Ovary (tissue), 9 donors: Measurements from ENCODE around the gene PARP16. TPM values are rescaled to one million over a fixed set of nuclear protein-coding genes. Genes with fewer than 3 reads are reported as not detected.
"Not testable (repeated sequence)": the region's sequence is repeated elsewhere in the genome, so short reads cannot be mapped to it uniquely, and the experiment has no call there.

Experiments
- DNase-seq, 5 donors: peaks; one replicate each; pipeline ENCODE4 v3.0.0-alpha.2; 2019 to 2020
- H3K27ac ChIP-seq, 2 donors: fragments of 200-600 bp; one replicate each; pipeline versions ENCODE4 v1.5.1 to v1.8.0; 2019 to 2022
- H3K27me3 ChIP-seq: fragments of 200-600 bp; one replicate; pipeline ENCODE4 v1.8.0; 2022
- H3K36me3 ChIP-seq: fragments of 200-600 bp; sonication (generic); one replicate; pipeline ENCODE4 v1.5.1; 2019
- H3K4me1 ChIP-seq: one replicate; pipeline ENCODE4 v1.8.1; 2013; ENCODE audit warnings: mild to moderate bottlenecking, moderate library complexity; ENCODE audit not compliant: insufficient read depth
- H3K4me3 ChIP-seq: fragments of 200-600 bp; sonication (generic); one replicate; pipeline ENCODE4 v1.5.1; 2017
- H3K9me3 ChIP-seq, 2 donors: fragments of 200-600 bp in 1 of 2; sonication (generic) in 1 of 2; one replicate each; pipeline versions ENCODE4 v1.5.1 to v1.8.1; 2013 to 2019; ENCODE audit warnings: mild to moderate bottlenecking in 1 of 2, moderate library complexity in 1 of 2
- EP300 ChIP-seq: sonication (generic); formaldehyde crosslinking; IDR thresholded peaks from one replicate; pipeline ENCODE4 v1.6.1; 2017; ENCODE audit warnings: antibody characterized with exemption
- POLR2A ChIP-seq: fragments of 450-650 bp; IDR thresholded peaks from one replicate; pipeline ENCODE4 v1.6.1; 2017; ENCODE audit warnings: antibody characterized with exemption, mild to moderate bottlenecking, moderate library complexity
- WGBS, 3 donors: extraction: QIAGEN DNeasy Blood & Tissue Kit in 1 of 3; methylation state at CpG; one replicate each; pipeline versions ENCODE4 v1.1.5 to v1.1.7; 2013 to 2017; 5-methylcytosine and 5-hydroxymethylcytosine counted together
- intact Hi-C, 4 donors: fragments of 100-400 bp; cut with DNase I; formaldehyde crosslinking; loops; one replicate each; pipeline versions ENCODE4 v1.11.0 to v1.15.1; 2022 to 2023
- polyA plus RNA-seq, 2 donors: library from polyadenylated mRNA; stranded (reverse); fragments of 200-250 nt in 1 of 2; fragments of 350-450 nt in 1 of 2; fragmentation: Illumina TruSeq in 1 of 2; extraction: RNeasy Lipid Tissue Mini Kit (QIAGEN cat#74804) in 1 of 2; gene quantifications; one replicate each; pipeline ENCODE4 v1.2.3, GENCODE V29; 2013 to 2014
- total RNA-seq, 7 donors: library from RNA; depleted of rRNA in 2 of 7; stranded (reverse); fragments of >200 nt in 2 of 7; fragmentation: NEBNext Ultra II Directional in 3 of 7; extraction: Animal tissue kit (Norgen Biotek cat#: 25700) in 3 of 7; gene quantifications; one replicate each; pipeline versions ENCODE4 v1.1.0 to v1.2.4, GENCODE V29; 2016 to 2023
- TF ChIP-seq, protein P1 (sequence below), 3 donors: fragments of 450-650 bp in 2 of 3; fragments of 200-600 bp in 1 of 3; IDR thresholded peaks; one replicate each; pipeline versions ENCODE4 v1.5.1 to v1.8.0; 2016 to 2022; ENCODE audit warnings: antibody characterized with exemption in 3 of 3, mild to moderate bottlenecking in 1 of 3
- donor health status: DM: no; HTN: no; CAD: no; lungs with moderate emphysema.
- donor health status: DM: no; HTN: no; CAD: no.
- donor health status: Bipolar disorder and iron deficiency.
- donor health status: DM: yes; HTN: yes; CAD: no.
- donor health status: DM: no; HTN: no; CAD: no.
- donor health status: DM: yes; HTN: yes; CAD: no.

Gene PARP16
- total and polyA plus RNA-seq, 9 donors = 8.8 to 20.2 (median 13.4) TPM

DNA sequence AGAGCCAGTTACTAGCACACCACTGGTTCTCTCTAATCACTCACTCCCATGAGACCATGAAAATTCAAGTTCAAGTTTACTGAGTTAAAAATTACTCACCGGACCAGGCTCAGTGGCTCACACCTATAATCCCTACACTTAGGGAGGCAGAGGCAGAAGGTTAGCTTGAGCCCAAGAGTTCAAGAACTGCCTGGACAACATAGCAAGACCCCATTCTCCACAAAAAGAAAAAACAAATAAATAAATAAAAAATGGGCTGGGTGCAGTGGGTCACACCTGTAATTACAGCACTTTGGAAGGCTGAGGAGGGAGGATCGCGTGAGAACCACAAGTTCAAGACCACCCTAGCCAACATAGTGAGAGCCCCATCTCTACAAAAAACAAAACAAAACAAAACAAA, 54.2 kb downstream of the PARP16 start:
- Histone ChIP-seq H3K9me3 (no peaks in the 10 kb centered on the region), H3K4me3 (no peak overlapping the region), H3K4me1 (no peaks in the 10 kb centered on the region), H3K27me3 (no peaks in the 10 kb centered on the region), H3K36me3 (no peaks in the 10 kb centered on the region), H3K27ac (no peak overlapping the region)
- TF ChIP-seq, protein P1, sequence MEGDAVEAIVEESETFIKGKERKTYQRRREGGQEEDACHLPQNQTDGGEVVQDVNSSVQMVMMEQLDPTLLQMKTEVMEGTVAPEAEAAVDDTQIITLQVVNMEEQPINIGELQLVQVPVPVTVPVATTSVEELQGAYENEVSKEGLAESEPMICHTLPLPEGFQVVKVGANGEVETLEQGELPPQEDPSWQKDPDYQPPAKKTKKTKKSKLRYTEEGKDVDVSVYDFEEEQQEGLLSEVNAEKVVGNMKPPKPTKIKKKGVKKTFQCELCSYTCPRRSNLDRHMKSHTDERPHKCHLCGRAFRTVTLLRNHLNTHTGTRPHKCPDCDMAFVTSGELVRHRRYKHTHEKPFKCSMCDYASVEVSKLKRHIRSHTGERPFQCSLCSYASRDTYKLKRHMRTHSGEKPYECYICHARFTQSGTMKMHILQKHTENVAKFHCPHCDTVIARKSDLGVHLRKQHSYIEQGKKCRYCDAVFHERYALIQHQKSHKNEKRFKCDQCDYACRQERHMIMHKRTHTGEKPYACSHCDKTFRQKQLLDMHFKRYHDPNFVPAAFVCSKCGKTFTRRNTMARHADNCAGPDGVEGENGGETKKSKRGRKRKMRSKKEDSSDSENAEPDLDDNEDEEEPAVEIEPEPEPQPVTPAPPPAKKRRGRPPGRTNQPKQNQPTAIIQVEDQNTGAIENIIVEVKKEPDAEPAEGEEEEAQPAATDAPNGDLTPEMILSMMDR (IDR thresholded peaks at IDR 0.05) = no peak
- TF ChIP-seq EP300 = no peak
- TF ChIP-seq POLR2A = no peak
- no peak for DNase-seq
- WGBS, 3 donors = 91 to 94% (median 94%) methylated on average over 3 of the region's 3 CpGs
- intact Hi-C loops = no loop called here

DNA sequence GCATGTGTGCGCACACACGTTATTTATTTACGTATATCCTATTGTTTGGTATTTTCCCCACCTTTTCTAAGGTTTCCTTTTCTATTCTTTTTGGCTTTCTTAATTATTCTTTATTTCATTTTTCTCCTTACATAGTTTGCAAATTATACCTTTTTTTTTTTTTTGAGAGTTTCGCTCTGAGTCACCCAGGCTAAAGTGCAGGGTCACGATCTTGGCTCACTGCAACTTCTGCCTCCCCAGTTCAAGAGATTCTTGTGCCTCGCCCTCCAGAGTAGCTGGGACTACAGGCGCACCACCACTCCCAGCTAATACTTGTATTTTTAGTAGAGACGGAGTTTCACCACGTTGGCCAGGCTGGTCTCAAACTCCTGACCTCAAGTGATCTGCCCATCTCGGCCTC, 55.4 kb downstream of the PARP16 start:
- no peaks in the 10 kb centered on the region for H3K9me3 ChIP-seq
- no peaks in the 10 kb centered on the region for H3K27me3 ChIP-seq
- no peak overlapping the region for H3K4me3 ChIP-seq
- no peaks in the 10 kb centered on the region for H3K36me3 ChIP-seq
- TF ChIP-seq POLR2A = no peak
- TF ChIP-seq EP300 = no peak
- TF ChIP-seq, protein P1 (IDR thresholded peaks at IDR 0.05) = no peak
- intact Hi-C loops = no loop called here
- no peaks in the 10 kb centered on the region for H3K4me1 ChIP-seq
- DNase-seq = no peak
- WGBS, 3 donors = 92 to 93% (median 93%) methylated on average over 10 of the region's 10 CpGs
- H3K27ac ChIP-seq = no peak overlapping the region

- H3K36me3 ChIP-seq, H3K27ac ChIP-seq, H3K4me1 ChIP-seq, H3K9me3 ChIP-seq, DNase-seq, intact Hi-C loops, H3K4me3 ChIP-seq, H3K27me3 ChIP-seq: not testable (repeated sequence)
- WGBS, 3 donors = 86 to 100% (median 90%) methylated on average over 2 to 4 of the region's 10 CpGs
Measured at GRCh38 chr15:65226901-65227300, 59.8 kb downstream of the PARP16 start.

- 96 to 98% (median 97%) methylated on average over 3 of the region's 3 CpGs for WGBS, 3 donors
- Histone ChIP-seq H3K4me1 (no peaks in the 10 kb centered on the region), H3K36me3 (no peaks in the 10 kb centered on the region), H3K27me3 (no peaks in the 10 kb centered on the region), H3K4me3 (no peak overlapping the region), H3K9me3 (no peaks in the 10 kb centered on the region), H3K27ac (no peak overlapping the region)
- no peak for DNase-seq
- intact Hi-C loops = no loop called here
- TF ChIP-seq EP300 (no peak), POLR2A (no peak)
- TF ChIP-seq, protein P1 (IDR thresholded peaks at IDR 0.05) = no peak
Measured at GRCh38 chr15:65226221-65226620, 60.5 kb downstream of the PARP16 start.

- TF ChIP-seq, protein P1 (IDR thresholded peaks at IDR 0.05) = no peak
- no peak for TF ChIP-seq EP300
- TF ChIP-seq POLR2A = no peak
- no peaks in the 10 kb centered on the region for H3K4me1 ChIP-seq
- intact Hi-C loops = no loop called here
- no peak overlapping the region for H3K4me3 ChIP-seq
- no peak overlapping the region for H3K27ac ChIP-seq
- 89 to 96% (median 92%) methylated on average over 6 of the region's 6 CpGs for WGBS, 3 donors
- H3K27me3 ChIP-seq = no peaks in the 10 kb centered on the region
- no peaks in the 10 kb centered on the region for H3K36me3 ChIP-seq
- no peaks in the 10 kb centered on the region for H3K9me3 ChIP-seq
- no peak for DNase-seq
Measured at GRCh38 chr15:65223996-65224395, 62.7 kb downstream of the PARP16 start.
